Right kidney (tissue), 1 donor: ENCODE results near the gene STKLD1.

Experiments used
- DNase-seq: peaks from one replicate; pipeline ENCODE4 v3.0.0-alpha.2; 2016

Gene STKLD1

GRCh38 chr9:133417541-133418461 is 41.6 kb downstream of the STKLD1 start, which contains the start of gene REXO4:
Gene REXO4 (minus strand): TSS chr9:133418010. CDS start chr9:133417844, 166 bp downstream.
- DNase-seq, result peak; percentile 98

GRCh38 chr9:133419005-133419404 is 42.8 kb downstream of the STKLD1 start:
- no peak for DNase-seq

- no peak for DNase-seq
Measured at GRCh38 chr9:133420392-133420827, 44.2 kb downstream of the STKLD1 start.

- DNase-seq, result no peak
Measured at GRCh38 chr9:133421615-133422542, 45.7 kb downstream of the STKLD1 start, which contains the start of gene ADAMTS13. Gene ADAMTS13 (plus strand): TSS chr9:133422367. CDS start chr9:133422444, 77 bp downstream.

GRCh38 chr9:133423216-133423615 is 47.0 kb downstream of the STKLD1 start:
- DNase-seq, result no peak

- DNase-seq, result no peak
Measured at GRCh38 chr9:133424187-133424586, 48.0 kb downstream of the STKLD1 start.

- no peak for DNase-seq
Measured at GRCh38 chr9:133425049-133425632, 49.0 kb downstream of the STKLD1 start.

- no peak for DNase-seq
Measured at GRCh38 chr9:133426011-133426410, 49.8 kb downstream of the STKLD1 start.

- DNase-seq, result no peak
Measured at GRCh38 chr9:133427658-133428348, 51.6 kb downstream of the STKLD1 start.

- DNase-seq, result peak; percentile 38
Measured at GRCh38 chr9:133428617-133429101, 52.5 kb downstream of the STKLD1 start.

- DNase-seq, result no peak
Measured at GRCh38 chr9:133429214-133429613, 53.0 kb downstream of the STKLD1 start.

- peak; percentile 66 for DNase-seq
Measured at GRCh38 chr9:133429641-133430161, 53.5 kb downstream of the STKLD1 start.

- no peak for DNase-seq
Measured at GRCh38 chr9:133430244-133430643, 54.1 kb downstream of the STKLD1 start.

- no peak for DNase-seq
Measured at GRCh38 chr9:133433351-133433843, 57.2 kb downstream of the STKLD1 start.

- no peak for DNase-seq
Measured at GRCh38 chr9:133436681-133437080, 60.5 kb downstream of the STKLD1 start.

- DNase-seq, result no peak
Measured at GRCh38 chr9:133437753-133438531, 61.8 kb downstream of the STKLD1 start.

GRCh38 chr9:133439337-133439736 is 63.2 kb downstream of the STKLD1 start:
- no peak for DNase-seq

- no peak for DNase-seq
Measured at GRCh38 chr9:133440874-133441273, 64.7 kb downstream of the STKLD1 start.

GRCh38 chr9:133441571-133441970 is 65.4 kb downstream of the STKLD1 start:
- DNase-seq, result no peak

- no peak for DNase-seq
Measured at GRCh38 chr9:133443248-133443647, 67.1 kb downstream of the STKLD1 start.
